Neural cell (in vitro differentiated cells): ENCODE measurements around the gene EHD4. TPM values are rescaled to one million over a fixed set of nuclear protein-coding genes. Genes with fewer than 3 reads are reported as not detected.

Experiments used
- H2AFZ ChIP-seq: fragments of 200-600, 300-800 bp; sonication (generic), shearing (Covaris generic); 2 replicates; pipeline ENCODE4 v1.6.0; 2014; ENCODE audit warnings: low read depth, mild to moderate bottlenecking, antibody characterized with exemption, low read length, moderate library complexity
- H3F3A ChIP-seq: fragments of 200-600 bp; shearing (Covaris generic); 2 replicates; pipeline ENCODE4 v1.6.1; 2016; ENCODE audit warnings: mild to moderate bottlenecking, moderate library complexity, mixed read lengths, antibody characterized with exemption, low read length; ENCODE audit not compliant: insufficient read depth, poor library complexity, severe bottlenecking
- H3K27ac ChIP-seq: fragments of 200-600, 300-800 bp; sonication (generic), shearing (Covaris generic); 2 replicates; pipeline ENCODE4 v1.5.1; 2014; ENCODE audit warnings: mild to moderate bottlenecking, low read length, moderate library complexity
- H3K27me3 ChIP-seq: fragments of 300-800, 200-600 bp; sonication (generic), shearing (Covaris generic); 2 replicates; pipeline ENCODE4 v1.6.0; 2014; ENCODE audit warnings: mild to moderate bottlenecking, low read depth, low read length, moderate library complexity; ENCODE audit not compliant: insufficient read depth
- H3K36me3 ChIP-seq: fragments of 300-800, 200-600 bp; sonication (generic), shearing (Covaris generic); 2 replicates; pipeline ENCODE4 v1.5.1; 2014; ENCODE audit warnings: mild to moderate bottlenecking, antibody characterized with exemption, low read length, moderate library complexity; ENCODE audit not compliant: insufficient read depth
- H3K4me2 ChIP-seq: fragments of 300-800, 200-600 bp; sonication (generic), shearing (Covaris generic); 2 replicates; pipeline ENCODE4 v1.6.0; 2014; ENCODE audit warnings: mild to moderate bottlenecking, low read length
- H3K4me3 ChIP-seq: fragments of 300-800, 200-600 bp; sonication (generic), shearing (Covaris generic); 2 replicates; pipeline ENCODE4 v1.5.1; 2014; ENCODE audit warnings: mild to moderate bottlenecking, low read length, moderate library complexity
- H3K79me2 ChIP-seq: fragments of 200-600 bp; shearing (Covaris generic); replicated peaks from 2 replicates; pipeline ENCODE4 v1.6.0; 2014; ENCODE audit warnings: mild to moderate bottlenecking, low read length, moderate library complexity; ENCODE audit not compliant: insufficient read depth
- H3K9ac ChIP-seq: fragments of 300-800, 200-600 bp; sonication (generic), shearing (Covaris generic); 2 replicates; pipeline ENCODE4 v1.6.1; 2016; ENCODE audit warnings: mild to moderate bottlenecking, low read length, mixed read lengths
- H3K9me2 ChIP-seq: fragments of 200-600 bp; shearing (Covaris generic); 2 replicates; pipeline ENCODE4 v1.6.1; 2016; ENCODE audit warnings: mild to moderate bottlenecking, low read length, mixed read lengths; ENCODE audit not compliant: insufficient read depth
- H3K9me3 ChIP-seq: fragments of 200-600, 300-800 bp; sonication (generic), shearing (Covaris generic); 2 replicates; pipeline ENCODE4 v1.6.1; 2016; ENCODE audit warnings: mild to moderate bottlenecking, mixed run types, low read length, moderate library complexity, mixed read lengths
- H4K20me1 ChIP-seq: fragments of 200-600 bp; shearing (Covaris generic); 2 replicates; pipeline ENCODE4 v1.6.1; 2016; ENCODE audit warnings: mild to moderate bottlenecking, mixed run types; ENCODE audit not compliant: insufficient read depth
- MXI1 ChIP-seq: fragments of 450-650 bp; conservative IDR thresholded peaks from 2 replicates; pipeline ENCODE4 v1.6.1; 2014; ENCODE audit warnings: antibody characterized with exemption, mild to moderate bottlenecking; ENCODE audit not compliant: poor library complexity, severe bottlenecking
- SMC3 ChIP-seq: fragments of 450-650 bp; conservative IDR thresholded peaks from 2 replicates; pipeline ENCODE4 v1.6.1; 2014; ENCODE audit warnings: antibody characterized with exemption, mild to moderate bottlenecking, moderate library complexity; ENCODE audit not compliant: poor library complexity
- TAF1 ChIP-seq: IDR thresholded peaks from 2 replicates; pipeline ENCODE4 v1.6.1; 2012; ENCODE audit warnings: low read depth
- polyA plus RNA-seq: library from polyadenylated mRNA; depleted of rRNA; stranded (reverse); fragments of >200 nt; gene quantifications from 2 replicates; pipeline ENCODE4 v1.2.3, GENCODE V29; 2014
- small RNA-seq, 3 experiments: library from RNA; depleted of rRNA; stranded (forward); fragments of <200 nt; gene quantifications; one replicate each; pipeline ENCODE3, GENCODE V24; 2012

EHD4 gene
- polyA plus RNA-seq, 1 donor from 2014 or later: 0.09 TPM

- H3K9ac ChIP-seq: no peak overlapping the region
- H3K27me3 ChIP-seq: no peaks in the 10 kb centered on the region
- H3K79me2 ChIP-seq: no peaks in the 10 kb centered on the region
- no peaks in the 10 kb centered on the region for H4K20me1 ChIP-seq
- no peak overlapping the region for H2AFZ ChIP-seq
- no peaks in the 10 kb centered on the region for H3K9me3 ChIP-seq
- no peaks in the 10 kb centered on the region for H3K36me3 ChIP-seq
- TF ChIP-seq SMC3 (no peak), TAF1 (no peak), MXI1 (no peak)
- no peaks in the 10 kb centered on the region for H3K9me2 ChIP-seq
- H3K4me2 ChIP-seq: no peak overlapping the region
- H3K27ac ChIP-seq: no peak overlapping the region
- no peak overlapping the region for H3K4me3 ChIP-seq
- H3F3A ChIP-seq: no peaks in the 10 kb centered on the region
Measured at GRCh38 chr15:41847206-41847605, 125.2 kb downstream of the EHD4 start.

Small RNAs within 50 kb of the gene (small RNA-seq; reads per million reads assigned to genes)
- 0 reads per million in 3 experiments for gene MIR4310
- gene RNA5SP393: 0 reads per million in 3 experiments

Other genes starting within 250 kb of the EHD4 start
- 30.3 and 39.9 TPM in 2 replicates for gene MAPKBP1, start 198.1 kb downstream of the EHD4 start, polyA plus RNA-seq
- gene JMJD7, start 144.5 kb downstream of the EHD4 start, polyA plus RNA-seq: 14.0 and 19.8 TPM in 2 replicates
- gene PLA2G4B, start 133.7 kb downstream of the EHD4 start, polyA plus RNA-seq: 11.3 and 26.2 TPM in 2 replicates
- 0.01 and 0.04 TPM in 2 replicates for gene SPTBN5, start 78.5 kb downstream of the EHD4 start, polyA plus RNA-seq
- gene PLA2G4E, start 48.5 kb upstream of the EHD4 start, polyA plus RNA-seq: not detected in 2 replicates
- gene PLA2G4D, start 122.0 kb upstream of the EHD4 start, polyA plus RNA-seq: not detected in 2 replicates
- not detected in 2 replicates for gene PLA2G4F, start 184.1 kb upstream of the EHD4 start, polyA plus RNA-seq
- gene VPS39, start 235.7 kb upstream of the EHD4 start, polyA plus RNA-seq: 59.9 and 73.5 TPM in 2 replicates